ENCODE data around the gene MPZL1. TPM values are rescaled to one million over a fixed set of nuclear protein-coding genes. Genes with fewer than 3 reads are reported as not detected.
"Not testable (repeated sequence)": the region's sequence is repeated elsewhere in the genome, so short reads cannot be mapped to it uniquely, and the experiment has no call there.

The MPZL1 gene
- total RNA-seq, 1 experiment from 2014 or later, result 52.9 TPM

DNA sequence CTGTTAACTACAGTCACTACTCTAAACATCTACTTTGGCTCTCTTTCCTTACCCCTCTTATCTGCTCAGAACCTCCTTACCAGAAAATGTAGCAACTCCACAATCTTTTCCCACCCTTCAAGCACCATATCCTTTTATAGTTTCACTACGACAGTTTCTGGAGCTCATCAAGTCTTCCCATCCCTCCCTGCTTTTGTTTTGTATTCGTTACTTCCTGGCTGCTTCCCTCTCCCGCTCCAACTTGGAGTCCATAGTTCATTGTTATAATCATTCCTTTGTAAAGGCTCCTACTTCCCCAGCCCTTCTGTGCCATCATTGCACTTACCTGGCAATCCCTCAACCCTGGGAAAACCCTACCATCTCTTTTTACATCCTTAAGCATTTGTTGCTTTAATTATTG is 18.0 kb downstream of the MPZL1 start:
- DNase-seq (ENCODE audit: low read depth, low spot score) (no peak), ATAC-seq (no peak)
- RAD21 ChIA-PET (ENCODE audit: low non-redundant PET in 1 of 2, low total read pairs in 2 of 2, uncharacterized antibody in 2 of 2, unreplicated experiment in 2 of 2), result no interaction called here
- no peaks in the 10 kb centered on the region for H4K20me1 ChIP-seq (ENCODE audit: insufficient read depth)
- no peaks in the 10 kb centered on the region for H3K9me2 ChIP-seq (ENCODE audit: insufficient read depth)
- no peak overlapping the region for H3K4me2 ChIP-seq (ENCODE audit: low read length)
- no peaks in the 10 kb centered on the region for H3K9me3 ChIP-seq (ENCODE audit: control insufficient read depth in 1 of 2, insufficient read depth in 1 of 2, low read depth in 1 of 2, low read length in 2 of 2)
- no peak overlapping the region for H3K27ac ChIP-seq (ENCODE audit: low read depth, low read length)
- TF ChIP-seq ELF1 (IDR thresholded peaks at IDR 0.05; ENCODE audit: borderline replicate concordance, low read depth) (no peak), SRF (IDR thresholded peaks at IDR 0.05; ENCODE audit: low read depth) (no peak), EZH2 (IDR thresholded peaks at IDR 0.05) (no peak), ZFX (IDR thresholded peaks at IDR 0.05) (no peak), EGR1 (IDR thresholded peaks at IDR 0.05; ENCODE audit: low read depth) (no peak), FOSL1 (IDR thresholded peaks at IDR 0.05; ENCODE audit: low read depth) (no peak), EZH2phosphoT487 (IDR thresholded peaks at IDR 0.05; ENCODE audit: borderline replicate concordance) (no peak), ZNF274 (IDR thresholded peaks at IDR 0.05; ENCODE audit: low read depth, low read length) (no peak), YY1 (IDR thresholded peaks at IDR 0.05; ENCODE audit: extremely low read depth, insufficient replicate concordance, low read depth, low read length) (no peak), JUND (IDR thresholded peaks at IDR 0.05) (no peak)
- TF ChIP-seq, protein P1, sequence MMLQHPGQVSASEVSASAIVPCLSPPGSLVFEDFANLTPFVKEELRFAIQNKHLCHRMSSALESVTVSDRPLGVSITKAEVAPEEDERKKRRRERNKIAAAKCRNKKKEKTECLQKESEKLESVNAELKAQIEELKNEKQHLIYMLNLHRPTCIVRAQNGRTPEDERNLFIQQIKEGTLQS (IDR thresholded peaks at IDR 0.05), result no peak
- TF ChIP-seq, protein P2, sequence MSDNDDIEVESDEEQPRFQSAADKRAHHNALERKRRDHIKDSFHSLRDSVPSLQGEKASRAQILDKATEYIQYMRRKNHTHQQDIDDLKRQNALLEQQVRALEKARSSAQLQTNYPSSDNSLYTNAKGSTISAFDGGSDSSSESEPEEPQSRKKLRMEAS (IDR thresholded peaks at IDR 0.05), result no peak
- TF ChIP-seq, protein P3, sequence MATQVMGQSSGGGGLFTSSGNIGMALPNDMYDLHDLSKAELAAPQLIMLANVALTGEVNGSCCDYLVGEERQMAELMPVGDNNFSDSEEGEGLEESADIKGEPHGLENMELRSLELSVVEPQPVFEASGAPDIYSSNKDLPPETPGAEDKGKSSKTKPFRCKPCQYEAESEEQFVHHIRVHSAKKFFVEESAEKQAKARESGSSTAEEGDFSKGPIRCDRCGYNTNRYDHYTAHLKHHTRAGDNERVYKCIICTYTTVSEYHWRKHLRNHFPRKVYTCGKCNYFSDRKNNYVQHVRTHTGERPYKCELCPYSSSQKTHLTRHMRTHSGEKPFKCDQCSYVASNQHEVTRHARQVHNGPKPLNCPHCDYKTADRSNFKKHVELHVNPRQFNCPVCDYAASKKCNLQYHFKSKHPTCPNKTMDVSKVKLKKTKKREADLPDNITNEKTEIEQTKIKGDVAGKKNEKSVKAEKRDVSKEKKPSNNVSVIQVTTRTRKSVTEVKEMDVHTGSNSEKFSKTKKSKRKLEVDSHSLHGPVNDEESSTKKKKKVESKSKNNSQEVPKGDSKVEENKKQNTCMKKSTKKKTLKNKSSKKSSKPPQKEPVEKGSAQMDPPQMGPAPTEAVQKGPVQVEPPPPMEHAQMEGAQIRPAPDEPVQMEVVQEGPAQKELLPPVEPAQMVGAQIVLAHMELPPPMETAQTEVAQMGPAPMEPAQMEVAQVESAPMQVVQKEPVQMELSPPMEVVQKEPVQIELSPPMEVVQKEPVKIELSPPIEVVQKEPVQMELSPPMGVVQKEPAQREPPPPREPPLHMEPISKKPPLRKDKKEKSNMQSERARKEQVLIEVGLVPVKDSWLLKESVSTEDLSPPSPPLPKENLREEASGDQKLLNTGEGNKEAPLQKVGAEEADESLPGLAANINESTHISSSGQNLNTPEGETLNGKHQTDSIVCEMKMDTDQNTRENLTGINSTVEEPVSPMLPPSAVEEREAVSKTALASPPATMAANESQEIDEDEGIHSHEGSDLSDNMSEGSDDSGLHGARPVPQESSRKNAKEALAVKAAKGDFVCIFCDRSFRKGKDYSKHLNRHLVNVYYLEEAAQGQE (IDR thresholded peaks at IDR 0.05; ENCODE audit: low read depth), result no peak
- TF ChIP-seq, protein P4, sequence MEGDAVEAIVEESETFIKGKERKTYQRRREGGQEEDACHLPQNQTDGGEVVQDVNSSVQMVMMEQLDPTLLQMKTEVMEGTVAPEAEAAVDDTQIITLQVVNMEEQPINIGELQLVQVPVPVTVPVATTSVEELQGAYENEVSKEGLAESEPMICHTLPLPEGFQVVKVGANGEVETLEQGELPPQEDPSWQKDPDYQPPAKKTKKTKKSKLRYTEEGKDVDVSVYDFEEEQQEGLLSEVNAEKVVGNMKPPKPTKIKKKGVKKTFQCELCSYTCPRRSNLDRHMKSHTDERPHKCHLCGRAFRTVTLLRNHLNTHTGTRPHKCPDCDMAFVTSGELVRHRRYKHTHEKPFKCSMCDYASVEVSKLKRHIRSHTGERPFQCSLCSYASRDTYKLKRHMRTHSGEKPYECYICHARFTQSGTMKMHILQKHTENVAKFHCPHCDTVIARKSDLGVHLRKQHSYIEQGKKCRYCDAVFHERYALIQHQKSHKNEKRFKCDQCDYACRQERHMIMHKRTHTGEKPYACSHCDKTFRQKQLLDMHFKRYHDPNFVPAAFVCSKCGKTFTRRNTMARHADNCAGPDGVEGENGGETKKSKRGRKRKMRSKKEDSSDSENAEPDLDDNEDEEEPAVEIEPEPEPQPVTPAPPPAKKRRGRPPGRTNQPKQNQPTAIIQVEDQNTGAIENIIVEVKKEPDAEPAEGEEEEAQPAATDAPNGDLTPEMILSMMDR (IDR thresholded peaks at IDR 0.05 in 2 of 3, conservative IDR thresholded peaks at IDR 0.05 in 1 of 3; ENCODE audit: borderline replicate concordance in 1 of 3, insufficient read depth in 1 of 3, low read depth in 2 of 3, low read length in 2 of 3), result no peak
- intact Hi-C loops (cut with micrococcal nuclease), result no loop called here
- no TSS peak for BruUV-seq (replicated peaks)
- no peak overlapping the region for H2AFZ ChIP-seq (ENCODE audit: low read depth, low read length, poor library complexity, severe bottlenecking)
- no peaks in the 10 kb centered on the region for H3K27me3 ChIP-seq (ENCODE audit: insufficient read depth, low read length)
- H3K4me1 ChIP-seq (ENCODE audit: control insufficient read depth in 1 of 2, insufficient read depth in 2 of 2, low read length in 2 of 2), result peaks cover 4 to 16% of the 10 kb centered on the region in 2 experiments; a peak in 3 of 4 replicates
- POLR2A ChIA-PET, result no interaction called here
- H3K4me3 ChIP-seq (replicated peaks in 1 of 2; ENCODE audit: low read depth in 1 of 2, low read length in 2 of 2), result no peak overlapping the region
- H3K79me2 ChIP-seq (ENCODE audit: insufficient read depth, low read length), result peaks cover 69% of the 10 kb centered on the region
- CTCF ChIA-PET, result no interaction called here
- H3K9ac ChIP-seq (ENCODE audit: low read length), result no peak overlapping the region
- H3K36me3 ChIP-seq (ENCODE audit: control insufficient read depth in 1 of 2, insufficient read depth in 2 of 2, low read length in 2 of 2), result no peaks in the 10 kb centered on the region

DNA sequence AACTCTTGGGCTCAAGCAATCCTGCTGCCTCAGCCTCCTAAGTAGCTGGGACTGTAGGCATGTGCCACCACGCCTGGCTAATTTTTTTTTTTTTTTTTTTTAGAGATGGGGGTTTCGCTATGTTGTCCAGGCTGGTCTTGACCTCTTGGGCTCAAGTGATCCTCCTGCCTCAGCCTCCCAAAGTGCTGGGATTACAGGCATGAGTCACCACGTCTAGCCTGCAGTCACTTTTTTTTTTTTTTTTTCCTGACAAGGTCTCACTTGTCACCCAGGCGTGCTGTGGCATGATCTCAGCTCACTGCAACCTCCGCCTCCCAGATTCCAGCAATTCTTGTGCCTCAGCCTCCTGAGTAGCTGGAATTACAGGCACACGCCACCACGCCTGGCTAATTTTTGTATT is 19.3 kb downstream of the MPZL1 start:
- CTCF ChIA-PET; H3K36me3 ChIP-seq (ENCODE audit: control insufficient read depth in 1 of 2, insufficient read depth in 2 of 2, low read length in 2 of 2); H3K9ac ChIP-seq (ENCODE audit: low read length); H3K27ac ChIP-seq (ENCODE audit: low read depth, low read length); H4K20me1 ChIP-seq (ENCODE audit: insufficient read depth); H3K27me3 ChIP-seq (ENCODE audit: insufficient read depth, low read length); H3K9me2 ChIP-seq (ENCODE audit: insufficient read depth); H2AFZ ChIP-seq (ENCODE audit: low read depth, low read length, poor library complexity, severe bottlenecking); DNase-seq (ENCODE audit: low read depth, low spot score); POLR2A ChIA-PET; H3K9me3 ChIP-seq (ENCODE audit: control insufficient read depth in 1 of 2, insufficient read depth in 1 of 2, low read depth in 1 of 2, low read length in 2 of 2); RAD21 ChIA-PET (ENCODE audit: low non-redundant PET in 1 of 2, low total read pairs in 2 of 2, uncharacterized antibody in 2 of 2, unreplicated experiment in 2 of 2); intact Hi-C loops (cut with micrococcal nuclease); BruUV-seq (replicated peaks); H3K4me3 ChIP-seq (replicated peaks in 1 of 2; ENCODE audit: low read depth in 1 of 2, low read length in 2 of 2): not testable (repeated sequence)
- peaks cover 4 to 16% of the 10 kb centered on the region in 2 experiments; a peak in 3 of 4 replicates for H3K4me1 ChIP-seq (ENCODE audit: control insufficient read depth in 1 of 2, insufficient read depth in 2 of 2, low read length in 2 of 2)
- peak; percentile 54 for ATAC-seq
- H3K4me2 ChIP-seq (ENCODE audit: low read length), result peak overlapping the region; percentile 30; the same call in 1 of the 2 replicates
- peaks cover 65% of the 10 kb centered on the region for H3K79me2 ChIP-seq (ENCODE audit: insufficient read depth, low read length)
